D721Med (cell line): ENCODE data around the gene ABCA1.

Source experiments
- DNase-seq: peaks from one replicate; pipeline ENCODE4 v3.0.0; 2011; ENCODE audit warnings: low spot score; ENCODE audit not compliant: insufficient read length
- FAIRE-seq: peaks from 2 replicates; lab custom pipeline; 2011; peaks lifted over from hg19 to GRCh38; lab: Jason Lieb, UNC
- TF ChIP-seq, protein P1 (sequence below): IDR thresholded peaks from 2 replicates; pipeline ENCODE4 v1.5.1; 2012; ENCODE audit warnings: mild to moderate bottlenecking, control low read depth; ENCODE audit not compliant: insufficient read depth; ENCODE audit errors: missing control alignments

The ABCA1 gene

GRCh38 chr9:104766025-104766424 lies 161.9 kb downstream of the ABCA1 start:
- no peak for DNase-seq
- TF ChIP-seq, protein P1, sequence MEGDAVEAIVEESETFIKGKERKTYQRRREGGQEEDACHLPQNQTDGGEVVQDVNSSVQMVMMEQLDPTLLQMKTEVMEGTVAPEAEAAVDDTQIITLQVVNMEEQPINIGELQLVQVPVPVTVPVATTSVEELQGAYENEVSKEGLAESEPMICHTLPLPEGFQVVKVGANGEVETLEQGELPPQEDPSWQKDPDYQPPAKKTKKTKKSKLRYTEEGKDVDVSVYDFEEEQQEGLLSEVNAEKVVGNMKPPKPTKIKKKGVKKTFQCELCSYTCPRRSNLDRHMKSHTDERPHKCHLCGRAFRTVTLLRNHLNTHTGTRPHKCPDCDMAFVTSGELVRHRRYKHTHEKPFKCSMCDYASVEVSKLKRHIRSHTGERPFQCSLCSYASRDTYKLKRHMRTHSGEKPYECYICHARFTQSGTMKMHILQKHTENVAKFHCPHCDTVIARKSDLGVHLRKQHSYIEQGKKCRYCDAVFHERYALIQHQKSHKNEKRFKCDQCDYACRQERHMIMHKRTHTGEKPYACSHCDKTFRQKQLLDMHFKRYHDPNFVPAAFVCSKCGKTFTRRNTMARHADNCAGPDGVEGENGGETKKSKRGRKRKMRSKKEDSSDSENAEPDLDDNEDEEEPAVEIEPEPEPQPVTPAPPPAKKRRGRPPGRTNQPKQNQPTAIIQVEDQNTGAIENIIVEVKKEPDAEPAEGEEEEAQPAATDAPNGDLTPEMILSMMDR, result no peak
- FAIRE-seq, result peak; percentile 53

DNA sequence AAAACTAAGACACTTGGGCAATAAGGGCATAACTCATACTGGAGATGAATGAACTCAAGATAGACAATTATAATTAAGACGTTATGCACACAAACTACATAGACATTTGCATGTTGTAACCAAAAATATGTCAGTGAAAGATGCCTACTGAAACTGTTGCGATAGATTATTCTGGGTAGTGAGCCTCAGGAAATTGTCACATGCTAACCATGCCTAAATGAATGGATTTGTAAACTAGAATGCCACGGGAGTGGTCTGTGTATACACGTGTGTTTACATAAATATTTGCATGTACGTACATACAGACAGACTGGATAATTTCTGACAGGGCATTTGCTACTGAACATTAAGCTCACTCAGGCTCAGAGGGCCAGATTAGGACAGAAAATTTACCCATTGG lies 162.8 kb downstream of the ABCA1 start:
- FAIRE-seq, result peak; percentile 60
- DNase-seq, result no peak
- TF ChIP-seq, protein P1, result no peak

DNA sequence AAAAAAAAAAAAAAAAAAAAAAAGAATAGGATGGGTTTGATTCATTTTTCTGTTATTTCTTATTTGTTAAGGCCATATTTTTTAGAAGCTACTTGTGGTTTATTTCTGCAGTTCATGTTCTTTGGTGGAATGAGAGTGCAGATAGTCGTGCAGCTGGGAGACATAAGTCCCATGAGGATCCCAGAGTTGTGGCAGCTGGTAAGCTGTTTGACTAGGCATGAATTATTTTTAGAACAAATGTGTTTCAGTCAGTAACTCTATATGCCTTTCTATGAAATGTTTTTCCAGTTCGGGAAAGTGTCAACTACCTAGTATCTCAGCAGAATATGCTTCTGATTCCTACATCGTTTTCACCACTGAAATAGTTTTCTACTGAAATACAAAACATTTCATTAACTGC lies 169.0 kb downstream of the ABCA1 start:
- DNase-seq (no peak), FAIRE-seq (peak; percentile 84)
- TF ChIP-seq, protein P1, result no peak

DNA sequence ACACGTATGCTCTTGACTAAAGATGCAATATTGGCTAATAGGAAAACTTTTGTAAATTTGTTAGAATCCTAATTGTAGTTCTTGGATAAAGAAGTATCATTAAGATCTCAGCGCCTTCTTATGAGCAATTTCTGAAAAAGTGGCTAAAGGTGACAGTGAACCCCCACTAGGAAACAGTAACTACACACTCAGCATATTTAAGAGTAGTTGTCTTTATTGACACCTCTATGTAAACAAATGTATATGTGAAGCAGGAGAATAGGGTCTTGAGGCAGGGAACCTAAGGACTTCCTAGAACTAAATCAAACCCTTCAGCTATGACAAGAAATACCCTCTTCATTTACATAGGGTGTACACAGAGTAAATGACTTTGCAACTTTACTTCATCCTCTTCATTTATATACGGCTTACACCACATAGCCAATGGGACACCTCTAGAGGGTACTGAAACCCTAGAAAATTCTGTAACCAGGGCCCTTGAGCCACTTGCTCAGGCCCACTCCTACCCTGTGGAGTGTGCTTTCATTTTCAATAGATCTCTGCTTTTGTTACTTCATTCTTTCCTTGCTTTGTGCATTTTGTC lies 177.7 kb downstream of the ABCA1 start:
- DNase-seq, result no peak
- TF ChIP-seq, protein P1, result no peak

DNA sequence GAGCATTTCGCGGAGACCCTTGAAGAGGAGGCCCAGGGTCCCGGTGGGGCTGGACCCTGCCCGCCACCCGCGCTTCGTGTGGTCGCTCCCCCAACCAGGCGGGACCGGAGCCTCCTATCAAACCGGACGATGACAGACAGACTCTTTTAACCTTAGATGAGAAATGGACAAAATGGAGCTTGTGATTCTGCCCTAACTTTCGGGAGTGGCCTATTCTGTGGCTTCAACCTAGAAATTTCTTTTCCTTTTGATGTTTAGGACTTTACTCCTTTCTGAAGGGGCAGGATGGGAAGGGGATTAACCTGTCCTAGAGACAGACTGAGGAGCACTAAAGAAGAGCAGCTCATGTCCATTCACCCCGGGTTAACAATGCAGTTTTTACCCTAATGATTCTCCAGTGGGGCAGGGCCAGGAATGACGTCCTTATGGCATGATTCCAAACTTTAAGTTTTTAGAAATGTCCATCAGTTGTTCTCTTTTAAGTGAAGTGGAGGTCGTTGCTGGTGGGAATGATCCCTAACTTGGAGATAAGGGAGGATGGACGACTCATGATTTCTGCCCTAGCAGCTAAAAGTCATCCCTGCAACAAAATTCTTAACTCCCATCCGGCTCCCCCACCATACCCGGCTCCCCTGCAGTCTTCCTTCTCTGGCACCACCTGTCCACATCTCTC lies 179.5 kb downstream of the ABCA1 start:
- no peak for DNase-seq
- no peak for FAIRE-seq
- TF ChIP-seq, protein P1, result no peak

More for the DNA sequence above, 177.7 kb downstream of the ABCA1 start:
- FAIRE-seq, result no peak

DNA sequence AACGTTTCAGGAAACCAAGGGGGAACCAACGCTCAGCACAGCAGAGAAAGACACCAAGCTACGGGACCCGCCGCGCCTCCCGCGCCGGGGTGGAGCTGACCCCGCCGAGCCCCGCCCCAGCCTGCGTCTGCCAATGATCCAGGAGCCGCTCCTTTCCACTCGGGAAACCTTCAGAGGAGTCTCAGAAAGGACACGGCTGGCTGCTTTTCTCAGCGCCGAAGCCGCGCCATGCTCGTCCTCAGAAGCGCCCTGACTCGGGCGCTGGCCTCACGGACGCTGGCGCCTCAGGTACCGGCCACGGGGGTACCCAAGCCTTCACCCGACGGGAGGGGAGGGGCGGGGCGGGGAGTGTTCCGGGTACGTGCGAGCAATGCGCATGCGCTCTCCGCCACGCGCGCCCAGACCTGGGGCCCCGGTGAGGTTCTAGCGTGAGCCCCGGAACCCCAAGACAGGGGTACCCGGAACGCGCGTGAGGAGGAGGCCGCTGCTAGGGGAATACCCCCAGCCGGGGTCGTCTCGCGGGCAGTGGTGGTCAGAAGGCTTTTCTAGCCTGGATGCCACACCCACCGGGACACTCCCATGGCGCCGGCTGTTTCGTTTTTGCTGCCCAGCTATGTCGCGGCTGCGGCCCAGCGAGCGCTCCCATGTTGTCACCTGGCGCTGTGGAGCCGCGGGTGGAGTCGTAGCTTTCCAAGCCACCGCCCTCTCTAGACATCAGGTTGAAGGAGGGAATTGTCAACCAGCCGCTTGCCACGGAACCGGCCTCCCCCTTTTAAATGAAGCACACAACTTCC lies 180.2 kb downstream of the ABCA1 start, which contains the start of gene NIPSNAP3A:
Gene NIPSNAP3A (plus strand): TSS at position 119 of the 794 bp plus-strand sequence. CDS start 110 bp downstream, at position 229.
- peak; percentile 32 for DNase-seq
- FAIRE-seq, result no peak
- TF ChIP-seq, protein P1, result no peak

- DNase-seq (no peak), FAIRE-seq (no peak)
- TF ChIP-seq, protein P1, result no peak
Measured at GRCh38 chr9:104747245-104747564, 180.8 kb downstream of the ABCA1 start.
